SK-N-SH treated with all-trans-retinoic acid at 6 μM for 48 hours (cell line): ENCODE results near the gene MUTYH.

Experiments
- PATZ1 ChIP-seq: fragments of 250-450 bp; sonication (Bioruptor Pico); IDR thresholded peaks from 2 replicates; pipeline ENCODE4 v1.8.0; 2020; ENCODE audit warnings: mild to moderate bottlenecking, moderate library complexity, borderline replicate concordance
- SNAI2 ChIP-seq: fragments of 250-450 bp; sonication (Bioruptor Pico); IDR thresholded peaks from 2 replicates; pipeline ENCODE4 v1.5.0; 2020; ENCODE audit warnings: mild to moderate bottlenecking, moderate library complexity
- ZNF8 ChIP-seq: fragments of 450-650 bp; formaldehyde crosslinking; IDR thresholded peaks from 2 replicates; pipeline ENCODE4 v1.5.0; 2020; ENCODE audit warnings: mild to moderate bottlenecking, moderate library complexity

GRCh38 chr1:45305231-45305630 is 35.0 kb downstream of the MUTYH start:
- TF ChIP-seq PATZ1 (CRISPR knock-in tag) (no peak), ZNF8 (CRISPR knock-in tag) (no peak), SNAI2 (CRISPR knock-in tag) (no peak)
